H1 (cell line): ENCODE measurements around the gene MID1. TPM values are rescaled to one million over a fixed set of nuclear protein-coding genes. Genes with fewer than 3 reads are reported as not detected.

Experiments used
- CTCF ChIA-PET: fragments of 300-600 bp; sonication (Branson Sonifier 250); formaldehyde crosslinking; loops from one replicate; lab custom pipeline; 2021; ENCODE audit not compliant: partially characterized antibody; lab: Charles Lee
- POLR2A ChIA-PET: fragments of 300-600 bp; sonication (Branson Sonifier 250); formaldehyde crosslinking; loops from one replicate; lab custom pipeline; 2021; ENCODE audit warnings: inconsistent platforms; ENCODE audit not compliant: partially characterized antibody; lab: Charles Lee
- DNase-seq, 2 experiments: peaks; one replicate each; pipeline versions ENCODE4 v3.0.0 to v3.0.0-alpha.2; 2010 to 2022; ENCODE audit warnings: low spot score in 2 of 2, low read depth in 1 of 2, mixed read lengths in 1 of 2
- FAIRE-seq: peaks from 2 replicates; lab custom pipeline; 2011; peaks lifted over from hg19 to GRCh38; lab: Jason Lieb, UNC
- H2AFZ ChIP-seq: 2 replicates; pipeline ENCODE4 v1.8.1; 2012; ENCODE audit warnings: low read length, inconsistent platforms
- H2AK5ac ChIP-seq: 2 replicates; pipeline ENCODE4 v1.6.1; 2013; ENCODE audit warnings: low read depth, low read length
- H2BK120ac ChIP-seq: replicated peaks from 2 replicates; pipeline ENCODE3; 2013; ENCODE audit warnings: low read depth, low read length, inconsistent platforms
- H2BK12ac ChIP-seq: 2 replicates; pipeline ENCODE4 v1.6.1; 2013; ENCODE audit warnings: low read depth, low read length
- H2BK15ac ChIP-seq: 2 replicates; pipeline ENCODE4 v1.6.1; 2013; ENCODE audit warnings: low read length
- H2BK20ac ChIP-seq: 2 replicates; pipeline ENCODE4 v1.6.1; 2013; ENCODE audit warnings: low read length
- H2BK5ac ChIP-seq: 2 replicates; pipeline ENCODE4 v1.6.1; 2013; ENCODE audit warnings: low read depth, low read length
- H3K14ac ChIP-seq: 2 replicates; pipeline ENCODE4 v1.6.1; 2013; ENCODE audit warnings: inconsistent platforms; ENCODE audit not compliant: insufficient read length
- H3K18ac ChIP-seq: 2 replicates; pipeline ENCODE4 v1.6.1; 2013; ENCODE audit warnings: low read length; ENCODE audit errors: extremely low read depth
- H3K23ac ChIP-seq: 2 replicates; pipeline ENCODE4 v1.6.1; 2013; ENCODE audit warnings: inconsistent platforms; ENCODE audit not compliant: insufficient read length
- H3K23me2 ChIP-seq: 2 replicates; pipeline ENCODE4 v1.6.1; 2013; ENCODE audit warnings: low read depth, low read length
- H3K27ac ChIP-seq: 2 replicates; pipeline ENCODE4 v1.6.1; 2011; ENCODE audit warnings: low read depth, low read length, inconsistent platforms
- H3K27me3 ChIP-seq, 4 experiments: replicated peaks in 1 of 4; 1 replicate in 1 of 4; 2 replicates in 3 of 4; pipeline versions ENCODE4 v1.6.1 to v1.8.1; 2011 to 2013; ENCODE audit warnings: low read length in 3 of 4, mild to moderate bottlenecking in 3 of 4, inconsistent platforms in 2 of 4, mixed read lengths in 2 of 4, moderate library complexity in 1 of 4; ENCODE audit not compliant: control insufficient read depth in 3 of 4, insufficient read depth in 3 of 4; ENCODE audit errors: extremely low read depth in 1 of 4
- H3K36me3 ChIP-seq, 4 experiments: 2 replicates each; pipeline versions ENCODE4 v1.6.1 to v1.8.1; 2011 to 2013; ENCODE audit warnings: mild to moderate bottlenecking in 4 of 4, low read length in 3 of 4, moderate library complexity in 2 of 4, control low read depth in 1 of 4, inconsistent platforms in 1 of 4; ENCODE audit not compliant: insufficient read depth in 4 of 4, control insufficient read depth in 2 of 4
- H3K4ac ChIP-seq: replicated peaks from 2 replicates; pipeline ENCODE3; 2013; ENCODE audit warnings: low read length, low read depth, mixed read lengths, inconsistent platforms; ENCODE audit not compliant: insufficient read length
- H3K4me1 ChIP-seq, 4 experiments: replicated peaks in 1 of 4; 1 replicate in 1 of 4; 2 replicates in 3 of 4; pipeline versions ENCODE4 v1.6.1 to v1.8.1; 2011 to 2013; ENCODE audit warnings: low read length in 3 of 4, inconsistent platforms in 2 of 4, mixed read lengths in 1 of 4; ENCODE audit not compliant: insufficient read depth in 4 of 4, control insufficient read depth in 3 of 4
- H3K4me2 ChIP-seq, 2 experiments: 2 replicates each; pipeline versions ENCODE4 v1.6.1 to v1.8.1; 2011 to 2013; ENCODE audit warnings: low read depth in 2 of 2, low read length in 2 of 2, control low read depth in 1 of 2, inconsistent platforms in 1 of 2, mild to moderate bottlenecking in 1 of 2; ENCODE audit not compliant: insufficient read depth in 1 of 2
- H3K4me3 ChIP-seq, 4 experiments: fragments of 200-600, 300-600 bp in 1 of 4; sonication (generic), shearing (Covaris generic), sonication (Bioruptor Twin) in 1 of 4; 2 replicates each; pipeline versions ENCODE4 v1.5.1 to v1.8.1; 2011 to 2016; ENCODE audit warnings: low read length in 4 of 4, low read depth in 3 of 4, control low read depth in 2 of 4, inconsistent platforms in 2 of 4, mild to moderate bottlenecking in 2 of 4, mixed read lengths in 1 of 4, moderate library complexity in 1 of 4; ENCODE audit not compliant: insufficient read depth in 2 of 4; ENCODE audit errors: extremely low read depth in 1 of 4
- H3K56ac ChIP-seq: replicated peaks from 2 replicates; pipeline ENCODE3; 2013; ENCODE audit warnings: low read depth, mild to moderate bottlenecking, mixed read lengths, low read length, inconsistent platforms; ENCODE audit not compliant: insufficient read length
- H3K79me1 ChIP-seq: 2 replicates; pipeline ENCODE4 v1.6.1; 2013; ENCODE audit warnings: low read depth, low read length, control low read depth
- H3K79me2 ChIP-seq, 2 experiments: 2 replicates each; pipeline versions ENCODE4 v1.6.1 to v1.8.1; 2012 to 2013; ENCODE audit warnings: low read length in 2 of 2, mild to moderate bottlenecking in 2 of 2, inconsistent platforms in 1 of 2; ENCODE audit not compliant: insufficient read depth in 2 of 2, control insufficient read depth in 1 of 2
- H3K9ac ChIP-seq, 4 experiments: replicated peaks in 1 of 4; 1 replicate in 1 of 4; 2 replicates in 3 of 4; pipeline versions ENCODE4 v1.6.1 to v1.8.1; 2011 to 2013; ENCODE audit warnings: low read depth in 3 of 4, low read length in 3 of 4, control low read depth in 2 of 4, mild to moderate bottlenecking in 2 of 4, moderate library complexity in 2 of 4, inconsistent platforms in 1 of 4; ENCODE audit errors: extremely low read depth in 1 of 4
- H3K9me3 ChIP-seq, 2 experiments: 2 replicates each; pipeline versions ENCODE4 v1.6.1 to v1.8.1; 2012 to 2013; ENCODE audit warnings: mild to moderate bottlenecking in 2 of 2, moderate library complexity in 2 of 2, control low read depth in 1 of 2, inconsistent platforms in 1 of 2, low read depth in 1 of 2, low read length in 1 of 2, mixed read lengths in 1 of 2; ENCODE audit not compliant: insufficient read depth in 2 of 2
- H4K20me1 ChIP-seq, 2 experiments: replicated peaks in 1 of 2; 2 replicates each; pipeline versions ENCODE3 to v1.8.1; 2011 to 2013; ENCODE audit warnings: inconsistent platforms in 2 of 2, low read length in 2 of 2, mild to moderate bottlenecking in 1 of 2; ENCODE audit not compliant: insufficient read depth in 2 of 2, control insufficient read depth in 1 of 2
- H4K5ac ChIP-seq: 2 replicates; pipeline ENCODE4 v1.6.1; 2013; ENCODE audit warnings: low read length, low read depth, mixed read lengths, inconsistent platforms; ENCODE audit not compliant: insufficient read length
- H4K8ac ChIP-seq: 2 replicates; pipeline ENCODE4 v1.8.0; 2013; ENCODE audit warnings: mild to moderate bottlenecking, moderate library complexity, low read length, inconsistent platforms; ENCODE audit not compliant: insufficient read depth; ENCODE audit errors: extremely low read depth
- H4K91ac ChIP-seq: replicated peaks from 2 replicates; pipeline ENCODE3; 2013; ENCODE audit warnings: low read length, mixed read lengths, inconsistent platforms; ENCODE audit not compliant: insufficient read length
- ASH2L ChIP-seq: fragments of 200-600, 300-600 bp; sonication (generic); IDR thresholded peaks from one replicate; pipeline ENCODE4 v1.7.1; 2017; ENCODE audit warnings: low read length
- ATF3 ChIP-seq: IDR thresholded peaks from 2 replicates; pipeline ENCODE4 v1.6.1; 2011; ENCODE audit warnings: low read depth, mild to moderate bottlenecking, low read length; ENCODE audit not compliant: insufficient read depth
- BCL11A ChIP-seq, 2 experiments: IDR thresholded peaks; one replicate each; pipeline ENCODE4 v1.6.1; 2011; ENCODE audit warnings: low read depth in 2 of 2, low read length in 2 of 2, mild to moderate bottlenecking in 2 of 2
- CBX8 ChIP-seq: fragments of 300-800, 300-1000 bp; sonication (generic); IDR thresholded peaks from 2 replicates; pipeline ENCODE4 v1.7.1; 2016; ENCODE audit warnings: low read depth, low read length, borderline replicate concordance
- CHD1 ChIP-seq: IDR thresholded peaks from 2 replicates; pipeline ENCODE4 v1.6.1; 2012; ENCODE audit warnings: low read depth, low read length, improper control_type of control experiment
- GTF2F1 ChIP-seq: IDR thresholded peaks from 2 replicates; pipeline ENCODE4 v1.6.1; 2012; ENCODE audit warnings: low read depth, low read length, improper control_type of control experiment, borderline replicate concordance
- KDM1A ChIP-seq: fragments of 200-600, 300-600 bp; sonication (generic); IDR thresholded peaks from 2 replicates; pipeline ENCODE4 v1.7.1; 2016; ENCODE audit warnings: mild to moderate bottlenecking, low read length, borderline replicate concordance
- KDM5A ChIP-seq: fragments of 200-600 bp; IDR thresholded peaks from 2 replicates; pipeline ENCODE4 v1.7.1; 2012; ENCODE audit warnings: mild to moderate bottlenecking, low read length, inconsistent platforms, mixed read lengths
- PHF8 ChIP-seq: fragments of 200-600 bp; sonication (generic); conservative IDR thresholded peaks from 2 replicates; pipeline ENCODE4 v1.7.1; 2012; ENCODE audit warnings: low read depth, mild to moderate bottlenecking, inconsistent platforms, low read length, moderate library complexity
- SIN3A ChIP-seq, 2 experiments: IDR thresholded peaks in 1 of 2; conservative IDR thresholded peaks in 1 of 2; 2 replicates each; pipeline ENCODE4 v1.6.1; 2011 to 2012; ENCODE audit warnings: low read length in 2 of 2, improper control_type of control experiment in 1 of 2, low read depth in 1 of 2, mild to moderate bottlenecking in 1 of 2
- SP4 ChIP-seq: IDR thresholded peaks from 2 replicates; pipeline ENCODE4 v1.6.1; 2012; ENCODE audit warnings: low read length, inconsistent platforms
- WGBS, 2 experiments: shearing (Covaris generic) in 1 of 2; methylation state at CpG; one replicate each; pipeline versions ENCODE4 v1.1.6 to v1.1.7; 2013 to 2015; ENCODE audit warnings: low lambda C conversion rate in 2 of 2, mixed read lengths in 2 of 2, inconsistent platforms in 1 of 2, low coverage in 1 of 2, missing lambda C conversion rate in 1 of 2; ENCODE audit not compliant: insufficient replicate concordance in 2 of 2, insufficient coverage in 1 of 2, insufficient read length in 1 of 2; ENCODE audit errors: extremely low coverage in 1 of 2, missing lambda C conversion rate in 1 of 2; 5-methylcytosine and 5-hydroxymethylcytosine counted together
- polyA plus RNA-seq, 7 experiments: library from polyadenylated mRNA; depleted of rRNA in 3 of 7; stranded (reverse) in 5 of 7; unstranded in 2 of 7; fragments of >200 nt in 5 of 7; fragments of 200-250 nt in 2 of 7; gene quantifications; 1 replicate in 5 of 7; 2 replicates in 1 of 7; 4 replicates in 1 of 7; pipeline versions ENCODE4 v1.2.1 to v1.2.3, GENCODE V29; 2011 to 2013; ENCODE audit warnings: missing spikeins in 2 of 7, mixed read lengths in 2 of 7
- total RNA-seq: library from RNA; stranded (reverse); fragmentation: NEBNext Ultra II Directional; extraction: Animal tissue kit (Norgen Biotek cat#: 25700); gene quantifications from 2 replicates; pipeline ENCODE4 v1.2.1, GENCODE V29; 2021
- TF ChIP-seq, protein P1 (sequence below): IDR thresholded peaks from 2 replicates; pipeline ENCODE4 v1.6.1; 2012; ENCODE audit warnings: low read length, inconsistent platforms

Gene MID1
- total and polyA plus RNA-seq, 2 of the 8 experiments (the other 6 are each of a cell fraction or from before 2014, with no cell fraction given), result 12.9 to 54.3 TPM

GRCh38 chrX:10633722-10634121 lies 13.3 kb upstream of the MID1 start:
- Histone ChIP-seq H3K14ac (no peak overlapping the region), H3K79me1 (no peaks in the 10 kb centered on the region), H3K4ac (no peak overlapping the region), H2BK12ac (no peak overlapping the region), H2BK20ac (no peak overlapping the region), H3K4me1 (peaks cover 0 to 6% (median 0%) of the 10 kb centered on the region in 4 experiments; a peak in 2 of 7 replicates), H2BK15ac (no peak overlapping the region), H3K56ac (no peak overlapping the region), H2BK120ac (no peak overlapping the region), H3K18ac (no peak overlapping the region), H4K91ac (no peak overlapping the region), H3K23me2 (no peaks in the 10 kb centered on the region), H3K9me3 (peaks cover 0 to 6% of the 10 kb centered on the region in 2 experiments; a peak in 2 of 4 replicates), H3K9ac (no peak overlapping the region), H3K27me3 (no peaks in the 10 kb centered on the region), H4K20me1 (no peaks in the 10 kb centered on the region), H3K79me2 (no peaks in the 10 kb centered on the region), H3K23ac (no peak overlapping the region), H3K4me2 (peak overlapping the region in 1 of 2 experiments; percentile 17; a peak in 1 of 4 replicates), H3K27ac (no peak overlapping the region), H3K4me3 (no peak overlapping the region), H4K5ac (no peak overlapping the region), H3K36me3 (no peaks in the 10 kb centered on the region), H2BK5ac (no peak overlapping the region), H4K8ac (no peak overlapping the region), H2AFZ (no peak overlapping the region), H2AK5ac (no peak overlapping the region)
- peak; percentile 79 for FAIRE-seq
- CTCF ChIA-PET, result no interaction called here
- no peak for DNase-seq
- POLR2A ChIA-PET, result interaction anchor here (0.8 to 1.2 kb wide), 2 partner anchors 13 to 14 kb away, joined by 3 read pairs; partner anchors contain the start of gene MID1
- WGBS, 2 experiments, result 34% methylated on average over 2 of the region's 2 CpGs; no CpG with 5 or more reads in 1 of the 2 experiments
- no peak for TF ChIP-seq SP4
- TF ChIP-seq SIN3A (conservative IDR thresholded peaks at IDR 0.05 in 1 of 2, IDR thresholded peaks at IDR 0.05 in 1 of 2; ENCODE audit: low read depth in 1 of 2, low read length in 2 of 2), result no peak
- TF ChIP-seq KDM1A, result no peak
- TF ChIP-seq, protein P1, sequence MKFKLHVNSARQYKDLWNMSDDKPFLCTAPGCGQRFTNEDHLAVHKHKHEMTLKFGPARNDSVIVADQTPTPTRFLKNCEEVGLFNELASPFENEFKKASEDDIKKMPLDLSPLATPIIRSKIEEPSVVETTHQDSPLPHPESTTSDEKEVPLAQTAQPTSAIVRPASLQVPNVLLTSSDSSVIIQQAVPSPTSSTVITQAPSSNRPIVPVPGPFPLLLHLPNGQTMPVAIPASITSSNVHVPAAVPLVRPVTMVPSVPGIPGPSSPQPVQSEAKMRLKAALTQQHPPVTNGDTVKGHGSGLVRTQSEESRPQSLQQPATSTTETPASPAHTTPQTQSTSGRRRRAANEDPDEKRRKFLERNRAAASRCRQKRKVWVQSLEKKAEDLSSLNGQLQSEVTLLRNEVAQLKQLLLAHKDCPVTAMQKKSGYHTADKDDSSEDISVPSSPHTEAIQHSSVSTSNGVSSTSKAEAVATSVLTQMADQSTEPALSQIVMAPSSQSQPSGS, result no peak
- no peak for TF ChIP-seq PHF8
- no peak for TF ChIP-seq CHD1
- no peak for TF ChIP-seq KDM5A
- TF ChIP-seq ATF3, result no peak
- TF ChIP-seq CBX8, result no peak
- TF ChIP-seq ASH2L, result no peak
- no peak for TF ChIP-seq BCL11A (IDR thresholded peaks at IDR 0.05; ENCODE audit: low read depth in 2 of 2, low read length in 2 of 2)
- no peak for TF ChIP-seq GTF2F1
